ENCODE measurements around the gene NYNRIN. TPM values are rescaled to one million over a fixed set of nuclear protein-coding genes. Genes with fewer than 3 reads are reported as not detected.

NYNRIN gene
- total RNA-seq, 1 donor from 2014 or later = 23.1 TPM

GRCh38 chr14:24398293-24398652 lies 530 bp upstream of the NYNRIN start:
- Histone ChIP-seq H3K36me3 (no peaks in the 10 kb centered on the region), H3K4me3 (peak overlapping the region; percentile 73 to 76), H3K27ac (peak overlapping the region; percentile 47 to 59), H3K27me3 (no peaks in the 10 kb centered on the region), H3K4me1 (peaks cover 2 to 8% of the 10 kb centered on the region in 2 donors), H3K9me3 (no peaks in the 10 kb centered on the region)
- intact Hi-C loops (cut with DNase I) = loop anchor here (2.0 kb wide), 2 partner anchors 31 kb away; partner anchors contain the start of genes CBLN3 and KHNYN
- no peak for TF ChIP-seq CTCF (IDR thresholded peaks at IDR 0.05)
- DNase-seq (ENCODE audit: low spot score in 2 of 2) = no peak

GRCh38 chr14:24399447-24399822 lies 632 bp downstream of the NYNRIN start:
- no peaks in the 10 kb centered on the region for H3K36me3 ChIP-seq
- H3K27me3 ChIP-seq = no peaks in the 10 kb centered on the region
- no peak for TF ChIP-seq CTCF (IDR thresholded peaks at IDR 0.05)
- H3K4me1 ChIP-seq = peaks cover 2 to 8% of the 10 kb centered on the region in 2 donors
- no peaks in the 10 kb centered on the region for H3K9me3 ChIP-seq
- intact Hi-C loops (cut with DNase I) = loop anchor here (1.0 to 2.0 kb wide), 3 partner anchors 29 to 33 kb away; partner anchors contain the start of genes CBLN3 and KHNYN
- H3K4me3 ChIP-seq = peak overlapping the region; percentile 73 to 76
- no peak overlapping the region for H3K27ac ChIP-seq
- DNase-seq (ENCODE audit: low spot score in 2 of 2) = no peak

- Histone ChIP-seq H3K4me1 (peaks cover 2 to 8% of the 10 kb centered on the region in 2 donors), H3K9me3 (no peaks in the 10 kb centered on the region), H3K4me3 (peak overlapping the region; percentile 73 to 76), H3K27ac (no peak overlapping the region), H3K36me3 (peaks cover 0 to under 1% of the 10 kb centered on the region in 2 donors), H3K27me3 (no peaks in the 10 kb centered on the region)
- TF ChIP-seq CTCF (IDR thresholded peaks at IDR 0.05) = no peak
- intact Hi-C loops (cut with DNase I) = loop anchor here (1.0 to 2.0 kb wide), 3 partner anchors 29 to 33 kb away; partner anchors contain the start of genes CBLN3 and KHNYN
- DNase-seq (ENCODE audit: low spot score in 2 of 2) = no peak
Measured at GRCh38 chr14:24399999-24400718, 1.4 kb downstream of the NYNRIN start.

- Histone ChIP-seq H3K4me3 (no peak overlapping the region), H3K27ac (no peak overlapping the region), H3K9me3 (no peaks in the 10 kb centered on the region), H3K27me3 (no peaks in the 10 kb centered on the region), H3K4me1 (peaks cover 2 to 8% of the 10 kb centered on the region in 2 donors), H3K36me3 (peaks cover 0 to 4% of the 10 kb centered on the region in 2 donors)
- no peak for DNase-seq (ENCODE audit: low spot score in 2 of 2)
- intact Hi-C loops (cut with DNase I) = no loop called here
- TF ChIP-seq CTCF (IDR thresholded peaks at IDR 0.05) = no peak
Measured at GRCh38 chr14:24401810-24402702, 3.3 kb downstream of the NYNRIN start.

GRCh38 chr14:24403294-24403998 lies 4.6 kb downstream of the NYNRIN start:
- H3K27ac ChIP-seq = no peak overlapping the region
- intact Hi-C loops (cut with DNase I) = no loop called here
- no peak overlapping the region for H3K4me3 ChIP-seq
- no peaks in the 10 kb centered on the region for H3K9me3 ChIP-seq
- H3K27me3 ChIP-seq = no peaks in the 10 kb centered on the region
- peaks cover 2 to 4% of the 10 kb centered on the region in 2 donors for H3K4me1 ChIP-seq
- no peak for DNase-seq (ENCODE audit: low spot score in 2 of 2)
- no peak for TF ChIP-seq CTCF (IDR thresholded peaks at IDR 0.05)
- peaks cover 9 to 14% of the 10 kb centered on the region in 2 donors for H3K36me3 ChIP-seq
